ENCODE measurements around the gene NHLH1.
"Not testable (repeated sequence)": the region's sequence is repeated elsewhere in the genome, so short reads cannot be mapped to it uniquely, and the experiment has no call there.

Gene NHLH1

DNA sequence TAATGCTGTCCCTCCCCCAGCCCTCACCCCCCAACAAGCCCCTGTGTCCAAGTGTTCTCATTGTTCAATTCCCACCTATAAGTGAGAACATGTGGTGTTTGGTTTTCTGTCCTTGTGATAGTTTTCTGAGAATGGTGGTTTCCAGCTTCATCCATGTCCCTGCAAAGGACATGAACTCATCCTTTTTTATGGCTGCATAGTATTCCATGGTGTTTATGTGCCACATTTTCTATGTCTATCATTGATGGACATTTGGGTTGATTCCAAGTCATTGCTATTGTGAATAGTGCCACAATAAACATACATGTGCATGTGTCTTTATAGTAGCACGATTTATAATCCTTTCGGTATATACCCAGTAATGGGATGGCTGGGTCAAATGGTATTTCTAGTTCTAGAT is 17.9 kb downstream of the NHLH1 start:
- DNase-seq = not testable (repeated sequence)

DNA sequence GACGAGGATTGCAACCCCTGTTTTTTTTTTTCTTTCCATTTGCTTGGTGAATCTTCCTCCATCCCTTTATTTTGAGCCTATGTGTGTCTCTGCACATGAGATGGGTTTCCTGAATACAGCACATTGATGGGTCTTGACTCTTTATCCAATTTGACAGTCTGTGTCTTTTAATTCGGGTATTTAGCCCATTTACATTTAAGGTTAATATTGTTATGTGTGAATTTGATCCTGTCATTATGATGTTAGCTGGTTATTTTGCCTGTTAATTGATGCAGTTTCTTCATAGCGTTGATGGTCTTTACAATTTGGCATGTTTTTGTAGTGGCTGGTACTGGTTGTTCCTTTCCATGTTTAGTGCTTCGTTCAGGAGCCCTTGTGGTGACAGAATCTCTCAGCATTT is 21.5 kb downstream of the NHLH1 start:
- DNase-seq = not testable (repeated sequence)

DNA sequence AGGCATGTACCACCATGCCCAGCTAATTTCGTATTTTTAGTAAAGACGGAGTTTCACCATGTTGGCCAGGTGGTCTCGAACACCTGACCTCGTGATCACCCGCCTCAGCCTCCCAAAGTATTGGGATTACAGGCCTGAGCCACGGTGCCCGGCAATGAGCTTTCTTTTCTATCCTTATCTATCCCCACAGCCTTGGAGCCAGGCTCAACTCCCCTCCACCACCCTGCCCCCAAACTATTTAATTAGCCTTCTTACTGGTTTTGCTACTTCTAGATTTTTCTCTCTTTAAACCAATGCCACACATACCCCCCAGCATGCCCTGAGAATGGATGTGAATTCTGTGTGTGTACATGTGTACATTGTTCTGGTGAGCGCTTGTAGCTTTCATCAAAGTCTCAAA is 27.8 kb downstream of the NHLH1 start:
- no peak for DNase-seq

DNA sequence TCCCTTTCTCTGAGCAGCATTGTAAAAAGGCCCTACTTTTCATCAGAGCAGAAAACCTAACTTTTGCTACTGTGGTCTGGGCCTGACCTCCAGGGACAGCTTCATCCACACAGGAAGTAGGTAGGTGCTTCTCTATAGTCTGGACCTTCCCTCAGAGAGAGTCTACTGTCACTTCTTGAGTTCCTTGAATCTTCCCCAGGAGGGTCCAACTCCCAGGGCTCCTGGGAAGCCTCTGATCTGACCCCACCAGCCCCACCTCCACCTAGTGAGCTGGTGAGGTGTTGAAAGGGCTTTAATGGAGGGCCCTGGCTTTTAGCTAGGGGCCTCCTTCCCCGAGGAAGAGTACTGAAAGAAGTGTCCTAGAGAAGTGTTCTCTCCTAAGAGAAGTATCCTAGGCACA is 30.8 kb downstream of the NHLH1 start:
- no peak for DNase-seq

DNA sequence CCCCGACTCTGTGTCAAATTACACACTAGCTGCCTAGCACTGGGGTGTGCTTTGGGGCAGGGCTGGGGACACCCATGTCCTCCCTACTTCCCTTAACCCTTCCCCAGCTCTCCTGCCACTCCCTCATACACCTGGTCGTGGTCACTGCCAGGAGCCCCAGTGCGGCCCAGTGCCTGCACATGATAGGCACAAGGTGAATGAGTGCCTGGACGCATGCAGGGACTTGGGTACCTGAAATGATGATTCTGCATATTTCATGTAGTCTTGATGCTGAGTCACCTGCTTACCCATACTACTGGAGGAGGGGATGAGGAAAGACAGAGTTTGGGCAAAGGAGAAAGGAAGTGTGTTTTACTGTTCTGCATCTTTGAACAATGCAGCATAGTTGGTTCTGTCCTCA is 32.0 kb downstream of the NHLH1 start:
- peak; percentile 58 for DNase-seq

DNA sequence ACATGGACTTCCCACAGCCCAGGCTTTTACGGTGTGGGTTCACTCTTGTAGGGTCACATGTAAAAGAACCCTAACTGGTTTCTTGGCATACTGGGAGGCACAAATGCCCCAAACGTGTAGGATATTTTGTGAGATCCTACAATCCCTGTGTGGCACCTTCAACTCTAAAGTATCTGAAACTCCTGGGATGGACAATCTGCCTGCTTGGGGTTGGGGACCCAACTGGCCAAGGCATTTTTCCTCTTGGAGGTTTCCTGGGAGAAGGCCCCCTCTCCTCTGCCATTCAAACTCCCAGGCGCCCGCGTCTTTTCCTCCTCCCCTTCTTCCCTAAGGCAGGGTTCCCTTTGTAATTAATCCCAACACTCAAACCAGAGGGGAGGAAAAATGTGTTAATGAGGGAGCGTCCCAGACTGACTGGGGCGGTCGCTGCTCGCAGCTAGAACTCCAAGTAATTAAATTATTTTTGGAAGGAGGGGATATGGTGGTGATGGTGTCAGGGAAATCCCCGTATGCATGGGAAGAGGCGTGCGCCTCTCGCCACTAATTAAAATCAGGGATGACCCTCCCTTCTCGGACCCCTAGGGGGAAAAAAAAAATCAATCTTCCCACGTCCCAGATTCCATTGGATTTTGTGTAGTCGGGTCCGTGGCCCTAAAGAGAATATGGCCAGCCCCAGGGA is 32.8 kb downstream of the NHLH1 start:
- no peak for DNase-seq

DNA sequence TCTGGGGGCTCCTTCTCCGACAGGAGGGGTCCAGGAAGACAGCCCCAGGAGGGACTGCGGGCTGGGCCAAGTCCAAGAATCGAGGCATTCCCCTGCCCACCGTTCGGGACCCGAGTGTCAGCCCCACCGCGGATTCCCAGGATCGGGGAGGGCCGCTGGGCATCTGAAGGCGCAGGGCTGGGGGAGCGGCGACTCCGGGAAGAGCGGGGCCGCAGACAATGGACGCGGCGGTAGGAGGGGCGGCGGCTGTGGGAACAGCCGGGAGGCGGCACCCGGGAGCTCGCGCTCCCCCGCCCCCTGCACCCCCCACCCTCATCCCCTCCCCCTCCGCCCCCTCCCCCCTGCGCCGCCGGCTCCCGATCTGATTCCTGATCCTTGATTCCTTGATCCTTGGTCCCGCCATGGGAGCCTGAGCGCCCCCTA is 33.4 kb downstream of the NHLH1 start, which contains the start of gene VANGL2:
Gene VANGL2 (plus strand): TSS at position 342 of the 423 bp plus-strand sequence. CDS start 15,274 bp downstream, outside the sequence.
- no peak for DNase-seq

DNA sequence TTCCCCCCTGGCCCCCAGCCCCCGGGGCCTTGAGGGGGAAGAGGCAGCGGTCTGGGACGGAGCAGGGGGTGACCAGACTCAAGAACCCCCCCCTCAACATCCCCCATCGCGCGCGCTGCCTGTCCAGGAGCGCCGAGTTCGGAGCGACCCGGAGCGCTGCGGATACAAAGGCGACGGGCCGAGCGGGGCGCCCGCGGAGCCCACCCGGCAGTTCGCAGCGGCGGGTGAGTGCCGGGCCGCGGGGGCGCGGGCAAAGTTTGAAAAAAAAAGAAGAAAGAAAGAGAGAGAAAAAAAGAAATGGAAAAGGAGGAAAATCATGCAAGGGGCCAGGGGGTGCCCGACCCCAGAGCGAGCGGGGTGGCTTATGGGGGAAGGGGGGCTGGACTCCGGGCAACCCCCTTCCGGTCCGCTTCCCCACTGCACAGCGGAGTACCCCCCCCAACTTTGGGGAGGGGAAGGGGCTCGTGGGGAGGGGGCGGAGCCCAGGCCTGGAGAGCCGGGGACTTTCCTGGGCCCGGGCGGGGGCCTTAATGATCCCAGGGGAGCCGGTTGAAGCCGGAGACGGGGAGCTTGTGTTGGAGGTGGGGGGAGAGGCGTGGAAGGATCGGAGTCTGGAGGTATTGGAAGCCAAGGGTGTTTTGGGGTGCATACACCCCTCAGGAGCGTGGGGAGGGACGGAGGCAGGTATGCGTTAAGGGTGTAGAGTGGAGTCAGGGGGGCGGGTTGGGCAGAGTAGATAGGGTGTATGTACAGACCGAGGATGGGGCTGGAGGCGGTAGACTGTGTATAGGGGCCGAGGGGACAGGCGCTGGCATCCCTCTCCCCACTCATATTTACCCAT is 34.0 kb downstream of the NHLH1 start:
- no peak for DNase-seq

DNA sequence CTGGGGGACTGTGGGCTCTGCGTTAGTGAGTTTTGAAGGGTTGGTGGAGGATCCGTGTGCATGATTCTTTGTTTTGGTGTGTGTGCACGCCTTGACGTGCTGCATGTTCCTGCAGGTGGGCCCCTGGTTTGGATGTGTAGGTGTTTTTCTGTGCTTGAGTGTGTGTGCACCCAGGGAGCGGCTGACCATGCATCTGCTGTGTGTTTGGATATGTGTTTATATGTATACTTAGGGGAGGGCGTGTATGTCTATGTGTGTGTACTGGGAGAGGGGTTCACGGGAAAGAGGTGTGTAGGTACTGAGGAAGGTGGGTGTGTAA is 34.6 kb downstream of the NHLH1 start:
- no peak for DNase-seq

DNA sequence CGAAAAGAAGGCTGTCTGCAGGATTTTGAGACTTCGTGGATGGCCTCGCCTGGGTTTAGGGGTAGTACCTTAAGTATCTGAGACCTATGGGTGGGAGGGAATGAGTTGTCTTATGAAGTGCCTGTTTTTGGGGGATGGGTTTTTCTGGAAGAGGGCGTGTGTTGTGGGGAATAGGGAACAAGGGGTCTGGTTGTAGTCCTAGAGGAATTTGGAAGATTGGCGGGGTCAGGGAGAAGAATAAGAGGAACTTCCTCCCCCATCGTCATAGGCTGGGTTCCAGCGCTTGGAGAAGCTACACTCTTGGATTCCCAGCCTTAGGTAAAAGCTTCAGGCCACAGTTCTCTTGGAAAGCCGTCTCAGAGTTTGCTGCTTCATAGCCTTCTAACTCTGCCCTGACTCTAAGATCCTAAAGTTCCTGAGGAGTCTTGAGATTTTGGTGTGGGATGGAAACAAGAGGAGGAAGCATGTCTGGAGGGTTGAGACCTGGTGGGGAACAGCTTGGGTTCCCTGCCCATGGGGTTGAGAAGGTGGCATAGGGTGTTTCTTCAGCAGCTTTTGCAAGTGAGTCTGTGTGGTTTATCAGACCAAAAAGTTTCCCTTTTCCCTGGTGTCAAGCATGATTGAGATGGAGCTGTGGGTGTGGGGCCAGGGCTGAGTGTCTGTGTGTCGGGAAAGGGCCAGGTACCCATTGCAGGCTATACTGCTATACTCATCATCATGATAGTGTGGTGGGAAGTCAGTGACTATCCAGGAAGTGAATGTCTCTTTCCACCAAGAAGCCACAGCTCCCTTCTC is 35.3 kb downstream of the NHLH1 start:
- DNase-seq = no peak

DNA sequence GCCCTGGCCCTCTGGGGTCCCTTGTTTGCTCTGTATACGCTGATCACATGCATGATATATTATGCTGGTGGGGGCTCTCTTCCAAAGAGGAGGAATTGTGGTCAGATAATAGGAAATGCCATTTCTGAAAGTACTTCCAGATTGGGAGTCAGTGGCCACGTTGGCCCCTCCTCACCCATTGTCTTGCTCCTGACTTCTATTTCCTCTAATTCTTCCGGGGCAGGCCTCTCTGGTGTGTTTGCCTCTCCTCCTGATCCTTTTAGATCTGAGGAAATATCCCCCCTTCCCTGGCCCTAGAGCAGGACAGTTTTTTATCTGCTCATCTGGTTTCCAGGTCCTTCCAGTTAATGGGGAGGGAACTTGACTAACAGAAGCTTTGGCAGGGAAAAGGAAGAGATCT is 36.4 kb downstream of the NHLH1 start:
- DNase-seq = no peak

DNA sequence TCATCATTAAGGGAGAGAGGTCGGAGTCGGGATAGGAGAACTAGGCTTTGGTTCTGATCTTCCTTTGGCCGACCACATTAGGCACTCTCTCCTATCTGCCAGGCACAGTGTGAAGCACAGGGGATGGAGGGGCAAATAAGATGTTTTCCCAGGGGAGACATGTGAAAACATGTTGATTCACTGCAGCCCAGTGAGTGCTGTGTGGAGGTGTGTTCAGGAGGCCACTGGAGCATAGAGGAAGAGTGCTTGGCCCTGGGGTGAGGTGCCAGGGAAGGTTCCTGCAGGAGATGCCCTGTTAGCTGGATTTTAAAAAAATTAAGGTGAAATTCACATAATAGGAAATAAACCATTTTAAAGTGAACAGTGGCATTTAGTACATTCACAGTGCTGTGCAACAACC is 37.2 kb downstream of the NHLH1 start:
- no peak for DNase-seq

DNA sequence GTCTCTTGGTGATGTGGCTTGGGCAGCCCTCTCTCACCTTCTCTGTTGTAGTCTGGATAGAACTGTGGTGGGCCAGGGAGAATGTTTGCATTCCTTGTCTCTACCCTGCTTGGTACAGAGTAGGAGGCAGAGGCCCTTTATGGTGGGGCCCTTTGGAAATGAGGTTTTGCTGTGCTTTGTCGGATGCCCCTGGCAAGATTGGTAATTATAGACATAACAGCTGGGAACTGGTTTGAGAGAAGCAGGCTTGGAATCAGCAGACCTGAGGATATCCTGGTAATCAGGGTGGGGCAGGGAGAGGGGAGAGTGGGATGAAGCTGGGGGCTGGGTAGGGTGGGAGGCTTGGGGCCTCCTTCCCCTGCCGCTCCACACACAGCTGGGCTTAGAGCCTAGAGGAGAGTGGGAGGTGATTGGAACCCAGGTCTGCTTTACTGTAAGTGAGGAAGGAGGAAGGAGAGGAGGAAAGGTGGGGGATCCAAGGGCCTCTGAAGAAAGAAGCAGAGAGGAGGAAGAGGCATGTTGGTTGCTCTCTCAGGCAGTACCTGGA is 38.5 kb downstream of the NHLH1 start:
- DNase-seq = no peak

DNA sequence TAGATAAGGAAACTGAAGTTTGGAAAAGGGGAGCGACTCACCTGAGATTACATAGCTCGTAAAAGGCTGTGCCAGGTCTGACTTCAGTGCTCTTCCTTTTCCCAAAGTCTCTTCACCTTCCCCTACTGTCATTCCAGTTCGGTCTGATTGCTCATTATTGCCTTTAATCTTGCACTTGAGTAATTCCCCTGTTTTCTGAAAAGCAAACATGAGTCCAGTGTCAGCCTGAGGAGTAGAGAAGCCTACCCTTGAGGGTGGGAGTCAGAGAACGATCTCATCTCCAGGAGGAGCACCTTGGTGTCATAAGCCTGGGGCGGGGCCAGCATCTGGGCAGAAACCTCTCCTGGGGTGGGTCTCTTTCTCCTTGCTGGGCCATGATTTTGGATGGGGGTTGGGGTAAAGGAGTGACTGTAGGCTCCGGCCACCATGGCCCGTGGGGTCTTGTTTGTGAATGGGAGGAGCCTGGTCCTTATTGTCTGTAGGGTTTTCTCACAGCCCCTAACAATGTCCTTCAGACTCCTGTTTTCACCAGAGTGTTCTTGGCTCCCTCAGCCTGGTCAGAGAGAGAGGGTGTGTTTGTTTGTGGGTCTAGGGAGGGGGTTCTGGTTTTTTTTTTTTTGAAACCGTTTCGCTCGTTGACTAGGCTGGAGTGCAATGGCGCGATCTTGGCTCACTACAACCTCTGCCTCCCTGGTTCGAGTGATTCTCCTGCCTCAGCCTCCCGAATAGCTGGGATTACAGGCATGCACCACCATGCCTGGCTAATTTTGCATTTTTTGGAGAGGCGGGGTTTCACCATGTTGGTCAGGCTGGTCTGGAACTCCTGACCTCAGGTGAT is 39.5 kb downstream of the NHLH1 start:
- DNase-seq = no peak

DNA sequence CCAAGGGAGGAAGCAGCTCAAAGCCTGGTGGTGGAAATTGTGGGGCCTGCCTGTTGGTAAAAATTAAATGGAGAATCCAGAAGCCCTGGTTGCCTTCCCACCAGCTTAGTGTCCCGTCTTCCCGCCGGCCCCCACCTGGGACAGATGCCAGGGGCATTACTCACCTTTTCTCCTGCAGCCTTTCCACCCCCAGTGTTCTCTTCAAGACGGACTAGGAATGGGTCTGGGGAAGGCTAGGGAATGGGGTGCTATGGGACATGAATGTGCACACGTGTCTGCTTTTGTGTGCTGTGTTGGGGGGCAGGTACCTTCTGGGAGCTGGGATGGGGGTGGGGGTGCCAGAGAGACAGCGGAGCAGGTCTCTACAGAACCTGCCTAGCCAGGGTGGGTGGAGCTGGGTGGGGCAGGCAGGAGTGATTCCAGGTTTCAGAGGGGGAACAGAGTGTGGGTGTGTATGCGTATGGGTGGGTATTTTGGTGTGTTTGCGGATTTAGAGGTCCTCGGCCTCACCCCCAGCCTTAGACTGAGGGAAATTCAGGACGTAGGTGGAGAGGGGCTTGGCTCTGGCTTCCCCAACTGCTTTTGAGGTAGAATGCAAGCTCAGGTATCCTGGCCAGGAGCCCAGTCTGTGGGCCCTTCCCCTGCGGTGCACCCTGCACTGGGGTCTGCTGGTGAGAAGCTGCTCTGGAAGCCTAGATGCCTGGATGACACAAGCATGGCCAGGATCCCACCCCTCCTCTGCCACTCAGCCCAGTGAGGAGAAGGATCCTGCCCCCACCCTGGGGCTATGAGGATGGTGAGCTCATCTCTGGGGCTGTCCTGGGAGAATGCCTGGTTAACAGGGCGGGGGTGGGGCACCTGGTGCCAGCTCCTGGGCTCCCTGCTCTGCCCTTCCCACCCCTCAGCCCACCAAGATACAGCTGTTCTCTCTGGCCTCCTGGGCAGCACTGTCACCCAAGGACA is 41.2 kb downstream of the NHLH1 start:
- no peak for DNase-seq

DNA sequence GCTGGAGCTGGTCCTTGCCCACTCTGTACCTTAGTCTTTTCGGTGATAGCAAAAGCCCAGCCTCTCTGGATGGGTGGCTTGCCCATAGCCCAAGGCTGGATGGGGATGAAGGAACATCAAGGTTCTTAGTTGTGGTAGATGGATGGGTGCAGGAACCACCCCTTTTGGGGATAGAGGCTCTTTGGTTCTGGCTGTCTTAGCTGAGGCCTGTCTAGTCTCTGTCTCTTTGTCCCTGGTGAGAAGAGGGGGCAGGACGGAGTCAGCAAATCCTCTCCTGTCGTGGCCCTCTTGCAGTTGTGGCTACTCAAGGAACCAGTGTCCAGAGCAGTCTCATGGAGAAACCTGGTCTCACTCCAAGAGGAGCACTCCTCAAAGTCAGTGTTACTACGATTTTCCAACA is 42.0 kb downstream of the NHLH1 start:
- no peak for DNase-seq

DNA sequence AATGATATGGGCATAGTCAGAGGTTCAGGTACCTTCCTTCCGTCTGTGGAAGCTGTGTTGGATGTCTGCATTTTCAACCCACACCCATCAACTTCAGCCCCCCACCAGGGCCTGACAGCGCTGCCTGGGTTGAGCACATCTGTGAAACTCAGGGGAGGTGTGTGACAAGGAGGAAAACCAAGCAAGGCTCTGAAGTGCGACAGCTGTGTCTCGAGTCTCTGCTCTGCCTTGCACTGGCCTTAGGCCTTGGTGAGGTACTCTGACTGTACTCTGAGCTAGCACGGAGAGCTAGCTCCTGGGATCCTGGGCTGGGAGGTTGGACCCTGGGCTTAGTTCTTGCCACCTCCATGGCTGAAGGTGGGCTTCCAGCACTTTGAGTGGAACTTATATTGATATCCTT is 42.6 kb downstream of the NHLH1 start:
- no peak for DNase-seq

DNA sequence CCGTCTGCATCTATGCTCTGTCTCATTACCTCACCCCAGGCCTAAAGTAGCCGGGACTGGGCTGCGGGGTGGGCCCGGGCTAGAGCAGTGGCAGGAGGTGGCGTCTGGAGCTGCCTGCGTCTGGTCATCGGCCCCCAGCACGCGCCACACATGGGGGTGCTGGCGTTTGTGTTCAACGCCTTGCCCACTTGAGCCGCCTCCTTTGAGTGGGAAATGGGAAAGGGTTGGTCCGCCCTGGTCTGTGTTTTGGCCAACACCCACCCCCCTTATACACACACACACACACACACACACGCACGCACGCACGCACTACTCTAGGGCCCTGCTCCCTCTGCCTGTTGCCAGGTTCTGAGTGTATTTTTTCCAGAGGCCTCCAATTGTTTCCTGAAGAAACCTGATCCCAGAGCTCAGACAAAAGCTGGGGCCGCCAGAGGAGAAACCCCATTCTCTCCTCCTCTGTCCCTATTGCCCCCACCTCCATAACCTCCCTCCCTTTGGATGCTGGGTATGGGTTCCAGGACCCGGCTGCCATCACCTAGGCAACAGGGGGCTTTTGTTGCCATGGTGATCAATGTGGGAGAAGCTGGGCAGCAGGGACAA is 43.6 kb downstream of the NHLH1 start:
- DNase-seq = no peak

DNA sequence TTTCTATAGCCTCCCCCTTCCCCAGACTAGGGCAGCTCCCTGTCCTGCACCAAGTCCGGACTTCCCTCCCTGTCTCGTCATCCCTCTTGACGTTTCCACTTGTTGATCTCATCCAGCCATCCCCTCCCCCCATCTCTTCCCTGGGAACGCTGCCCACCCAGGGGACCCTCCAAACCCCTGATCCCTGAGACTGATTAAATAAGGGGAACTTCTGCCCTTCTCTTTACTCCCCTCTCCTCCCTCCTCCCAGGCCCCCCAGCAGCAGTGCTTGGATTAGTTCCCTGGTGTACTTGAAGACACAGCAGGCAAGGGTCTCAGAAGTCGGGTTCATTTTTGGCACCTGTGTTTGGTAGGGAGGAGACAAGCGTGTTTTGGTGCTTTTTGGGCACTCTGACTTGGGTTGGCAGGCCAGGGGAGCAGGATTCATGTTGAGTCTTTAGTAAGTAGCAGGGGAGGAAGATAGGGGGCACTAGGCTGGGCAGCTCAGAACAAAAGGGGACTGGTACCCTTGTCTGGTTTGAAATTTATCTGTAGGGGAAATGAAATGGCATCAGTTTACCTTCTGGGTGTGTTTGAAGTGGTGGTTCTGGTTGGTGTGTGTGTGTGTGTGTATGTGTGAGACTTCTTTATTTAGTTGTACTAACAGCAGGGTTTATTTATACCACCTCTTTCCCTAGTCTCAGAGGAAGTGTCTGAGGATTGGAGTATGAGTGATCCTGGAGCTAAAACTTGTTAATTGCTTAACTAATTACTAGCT is 44.6 kb downstream of the NHLH1 start:
- no peak for DNase-seq

DNA sequence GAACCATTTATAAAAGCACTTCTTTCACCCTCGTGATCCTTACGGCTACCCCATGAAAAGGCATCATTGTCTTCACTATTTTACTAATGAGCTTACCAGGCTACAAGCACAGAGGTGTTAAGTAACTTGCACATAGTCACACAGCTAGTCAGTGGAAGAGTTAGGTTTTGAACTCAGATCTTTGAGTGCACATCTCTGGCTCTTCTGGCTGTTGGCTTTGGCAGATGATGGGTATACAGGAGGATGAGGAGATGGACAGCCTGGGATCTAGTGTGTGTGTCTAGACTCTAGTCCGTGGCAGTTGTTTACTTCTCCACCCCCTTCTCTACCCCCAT is 45.1 kb downstream of the NHLH1 start:
- DNase-seq = no peak
